Neural cell (in vitro differentiated cells): ENCODE data around the gene ARMC9.
A peak's percentile ranks its signal among the peaks of the same experiment; 100 is the strongest.

Experiments
- CTCF ChIP-seq: fragments of 450-650 bp; IDR thresholded peaks from 2 replicates; pipeline ENCODE4 v1.5.1; 2014; ENCODE audit warnings: antibody characterized with exemption, mild to moderate bottlenecking, moderate library complexity; ENCODE audit not compliant: poor library complexity, severe bottlenecking
- EP300 ChIP-seq: fragments of 450-650 bp; conservative IDR thresholded peaks from 2 replicates; pipeline ENCODE4 v1.6.1; 2014; ENCODE audit warnings: antibody characterized with exemption, mild to moderate bottlenecking, moderate library complexity; ENCODE audit not compliant: poor library complexity, severe bottlenecking
- MXI1 ChIP-seq: fragments of 450-650 bp; conservative IDR thresholded peaks from 2 replicates; pipeline ENCODE4 v1.6.1; 2014; ENCODE audit warnings: antibody characterized with exemption, mild to moderate bottlenecking; ENCODE audit not compliant: poor library complexity, severe bottlenecking
- POLR2AphosphoS5 ChIP-seq: IDR thresholded peaks from 2 replicates; pipeline ENCODE4 v1.6.1; 2012
- RAD21 ChIP-seq: fragments of 450-650 bp; conservative IDR thresholded peaks from 2 replicates; pipeline ENCODE4 v1.6.1; 2014; ENCODE audit warnings: antibody characterized with exemption, mild to moderate bottlenecking, moderate library complexity
- REST ChIP-seq: IDR thresholded peaks from 2 replicates; pipeline ENCODE4 v1.6.1; 2012; ENCODE audit warnings: borderline replicate concordance
- TAF1 ChIP-seq: IDR thresholded peaks from 2 replicates; pipeline ENCODE4 v1.6.1; 2012; ENCODE audit warnings: low read depth

- TF ChIP-seq CTCF = no peak
- peak; percentile 21 for TF ChIP-seq REST
- TF ChIP-seq POLR2AphosphoS5 = no peak
- TF ChIP-seq EP300 = peak; percentile 48
- TF ChIP-seq RAD21 = no peak
- TF ChIP-seq TAF1 = no peak
- no peak for TF ChIP-seq MXI1
Observed at GRCh38 chr2:231413921-231414476, 215.6 kb downstream of the ARMC9 start.
